Activated B cell treated with CpG ODN at 0.5 μM for 24 hours (primary cell): Measurements from ENCODE around the gene ZFYVE16. TPM values are rescaled to one million over a fixed set of nuclear protein-coding genes. Genes with fewer than 3 reads are reported as not detected.

Experiments
- ATAC-seq: fragments of 200-7000 bp; cut with Tn5 transposase; one replicate; pipeline ENCODE4 v1.10.0; 2021; ENCODE audit warnings: low read depth, mild to moderate bottlenecking, moderate library complexity
- CTCF ChIA-PET: fragments of 350-600 bp; sonication (Branson Sonifier 250); formaldehyde crosslinking; loops from one replicate; lab custom pipeline; 2021; ENCODE audit warnings: antibody characterized with exemption; lab: Charles Lee
- POLR2A ChIA-PET: fragments of 350-600 bp; sonication (Branson Sonifier 250); formaldehyde crosslinking; loops from one replicate; lab custom pipeline; 2021; ENCODE audit warnings: antibody characterized with exemption; lab: Charles Lee
- DNase-seq: peaks from one replicate; pipeline ENCODE4 v3.0.0; 2022
- H3K27ac Mint-ChIP-seq: one replicate; pipeline ENCODE4 v1.8.0; 2020; ENCODE audit warnings: mixed read lengths
- H3K27me3 Mint-ChIP-seq: one replicate; pipeline ENCODE4 v1.8.0; 2021; ENCODE audit warnings: mixed read lengths
- H3K36me3 Mint-ChIP-seq: one replicate; pipeline ENCODE4 v1.8.0; 2021; ENCODE audit warnings: low read depth, mixed read lengths
- H3K4me1 Mint-ChIP-seq: one replicate; pipeline ENCODE4 v1.8.0; 2021; ENCODE audit warnings: mixed read lengths
- H3K4me3 Mint-ChIP-seq: one replicate; pipeline ENCODE4 v1.8.0; 2020; ENCODE audit warnings: mild to moderate bottlenecking, mixed read lengths
- H3K9me3 Mint-ChIP-seq: one replicate; pipeline ENCODE4 v1.8.0; 2020; ENCODE audit warnings: mixed read lengths
- intact Hi-C: fragments of 100-400 bp; cut with micrococcal nuclease; formaldehyde crosslinking; loops from one replicate; pipeline ENCODE4 v1.15.1; 2024
- total RNA-seq: library from RNA; stranded (reverse); gene quantifications from 2 replicates; pipeline ENCODE4 v1.2.3, GENCODE V29; 2022
- TF ChIP-seq, protein P1 (sequence below): fragments of 200-600 bp; IDR thresholded peaks from one replicate; pipeline ENCODE4 v1.8.0; 2022; ENCODE audit warnings: antibody characterized with exemption, mild to moderate bottlenecking

ZFYVE16 gene
- total RNA-seq, 1 donor from 2014 or later: 21.1 TPM

DNA sequence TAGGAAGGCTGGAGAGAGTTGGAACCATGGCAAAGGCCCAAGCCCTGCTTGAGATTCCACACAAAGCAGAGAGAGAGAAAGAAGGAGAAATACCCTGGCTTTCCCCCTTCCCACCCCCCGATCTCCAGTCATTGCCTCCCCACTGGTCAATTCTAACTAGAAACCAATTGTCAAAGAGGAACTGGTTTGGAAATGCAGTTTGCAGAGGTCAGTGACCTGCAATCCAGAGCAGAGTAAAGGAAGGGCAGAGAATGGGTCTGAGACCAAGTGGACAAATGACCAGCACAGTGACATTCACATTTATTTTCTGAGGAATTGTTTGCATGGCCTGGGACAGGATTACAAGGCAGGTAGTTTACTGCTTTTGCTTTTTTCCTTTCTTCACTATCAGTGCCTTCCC is 37.5 kb upstream of the ZFYVE16 start:
- Mint-ChIP-seq H3K27ac (no peak overlapping the region), H3K27me3 (peaks cover 12% of the 10 kb centered on the region), H3K4me3 (no peak overlapping the region), H3K4me1 (no peaks in the 10 kb centered on the region), H3K36me3 (no peaks in the 10 kb centered on the region), H3K9me3 (peaks cover 7% of the 10 kb centered on the region)
- no peak for DNase-seq
- no peak for ATAC-seq
- CTCF ChIA-PET: no interaction called here
- TF ChIP-seq, protein P1, sequence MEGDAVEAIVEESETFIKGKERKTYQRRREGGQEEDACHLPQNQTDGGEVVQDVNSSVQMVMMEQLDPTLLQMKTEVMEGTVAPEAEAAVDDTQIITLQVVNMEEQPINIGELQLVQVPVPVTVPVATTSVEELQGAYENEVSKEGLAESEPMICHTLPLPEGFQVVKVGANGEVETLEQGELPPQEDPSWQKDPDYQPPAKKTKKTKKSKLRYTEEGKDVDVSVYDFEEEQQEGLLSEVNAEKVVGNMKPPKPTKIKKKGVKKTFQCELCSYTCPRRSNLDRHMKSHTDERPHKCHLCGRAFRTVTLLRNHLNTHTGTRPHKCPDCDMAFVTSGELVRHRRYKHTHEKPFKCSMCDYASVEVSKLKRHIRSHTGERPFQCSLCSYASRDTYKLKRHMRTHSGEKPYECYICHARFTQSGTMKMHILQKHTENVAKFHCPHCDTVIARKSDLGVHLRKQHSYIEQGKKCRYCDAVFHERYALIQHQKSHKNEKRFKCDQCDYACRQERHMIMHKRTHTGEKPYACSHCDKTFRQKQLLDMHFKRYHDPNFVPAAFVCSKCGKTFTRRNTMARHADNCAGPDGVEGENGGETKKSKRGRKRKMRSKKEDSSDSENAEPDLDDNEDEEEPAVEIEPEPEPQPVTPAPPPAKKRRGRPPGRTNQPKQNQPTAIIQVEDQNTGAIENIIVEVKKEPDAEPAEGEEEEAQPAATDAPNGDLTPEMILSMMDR: no peak
- intact Hi-C loops: no loop called here
- POLR2A ChIA-PET: no interaction called here

DNA sequence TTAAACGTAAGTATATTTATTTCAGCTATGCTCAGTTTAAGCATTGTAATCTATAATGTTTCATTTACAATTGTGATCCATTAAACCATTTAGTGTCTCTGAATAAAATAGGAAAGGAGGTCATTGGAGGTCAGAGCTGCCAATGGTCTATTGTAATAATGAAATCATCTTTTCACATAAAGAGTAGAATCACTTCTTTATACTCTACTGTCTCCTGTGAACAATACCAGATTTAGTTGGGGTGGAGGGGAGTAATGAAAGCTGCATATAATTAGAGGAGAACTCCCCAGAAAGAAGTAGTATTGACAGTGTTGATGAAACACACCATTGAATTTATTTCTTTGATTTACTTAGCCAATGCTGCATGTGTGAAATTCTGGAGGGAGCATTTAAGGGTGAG is 35.1 kb upstream of the ZFYVE16 start:
- peaks cover 7% of the 10 kb centered on the region for H3K9me3 Mint-ChIP-seq
- ATAC-seq (no peak), DNase-seq (no peak)
- TF ChIP-seq, protein P1: no peak
- H3K27ac Mint-ChIP-seq: no peak overlapping the region
- peaks cover 12% of the 10 kb centered on the region for H3K27me3 Mint-ChIP-seq
- H3K4me3 Mint-ChIP-seq: no peak overlapping the region
- no peaks in the 10 kb centered on the region for H3K4me1 Mint-ChIP-seq
- ChIA-PET POLR2A (no interaction called here), CTCF (interaction anchor here (0.7 kb wide), 1 partner anchor 26 kb away, joined by 3 read pairs; no protein-coding TSS in a partner anchor)
- H3K36me3 Mint-ChIP-seq: no peaks in the 10 kb centered on the region
- intact Hi-C loops: no loop called here

DNA sequence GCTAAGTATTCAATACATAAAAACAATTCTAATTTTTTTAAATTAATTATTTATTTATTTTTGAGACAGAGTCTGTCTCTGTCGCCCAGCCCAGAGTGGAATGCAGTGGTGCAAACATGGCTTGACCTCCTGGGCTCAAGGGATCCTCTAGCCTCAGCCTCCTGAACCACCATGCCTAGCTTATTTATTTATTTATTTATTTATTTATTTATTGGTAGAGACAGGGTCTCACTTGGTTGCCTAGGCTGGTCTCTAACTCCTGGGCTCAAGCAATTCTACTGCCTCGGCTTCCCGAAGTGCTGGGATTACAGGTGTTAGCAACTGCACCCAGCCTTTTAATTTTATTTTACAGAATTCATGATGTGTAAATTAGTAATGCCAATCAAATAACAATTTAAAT is 33.7 kb upstream of the ZFYVE16 start:
- Mint-ChIP-seq H3K27me3 (peaks cover 12% of the 10 kb centered on the region), H3K4me3 (no peak overlapping the region), H3K36me3 (no peaks in the 10 kb centered on the region), H3K9me3 (peaks cover 7% of the 10 kb centered on the region), H3K27ac (no peak overlapping the region), H3K4me1 (no peaks in the 10 kb centered on the region)
- ChIA-PET CTCF (no interaction called here), POLR2A (no interaction called here)
- ATAC-seq (no peak), DNase-seq (no peak)
- TF ChIP-seq, protein P1: no peak
- intact Hi-C loops: no loop called here

DNA sequence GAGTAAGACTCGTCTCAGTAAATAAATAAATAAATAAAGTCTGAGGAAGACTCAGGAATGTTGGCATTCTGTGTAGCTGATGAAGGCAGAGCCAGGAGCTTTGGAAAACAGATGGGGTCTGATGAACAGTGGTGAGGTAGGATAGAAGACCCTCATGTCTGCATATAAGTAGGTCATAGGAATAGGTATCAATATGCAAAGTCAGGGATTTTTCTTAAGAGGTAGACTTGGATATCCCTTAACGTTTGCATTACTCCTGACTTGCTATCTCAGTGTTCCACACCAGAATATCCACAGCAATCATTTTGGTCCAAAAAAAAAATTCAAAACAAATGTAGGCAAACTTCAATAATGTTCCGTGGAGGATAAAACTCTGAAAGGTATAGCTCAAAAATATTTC is 31.3 kb upstream of the ZFYVE16 start:
- intact Hi-C loops: no loop called here
- ATAC-seq: no peak
- CTCF ChIA-PET: no interaction called here

DNA sequence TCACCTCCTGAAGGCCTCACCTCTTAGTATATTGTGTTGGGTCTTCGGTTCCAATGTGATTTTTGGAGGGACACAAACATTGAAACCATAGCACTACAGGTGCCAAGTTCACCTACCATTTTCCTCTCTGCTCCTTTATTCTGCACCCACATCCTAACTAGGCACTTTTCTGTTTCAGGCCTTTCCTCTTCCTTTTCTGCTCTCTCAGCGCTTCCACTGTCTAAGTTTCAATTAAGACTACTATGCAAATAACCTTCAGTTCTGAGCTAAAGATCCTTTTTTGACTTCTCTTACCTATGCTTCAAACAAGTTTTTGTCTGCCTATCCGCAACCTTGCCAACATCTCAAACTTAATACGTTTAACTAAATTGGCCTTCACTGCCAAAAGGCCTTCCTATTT is 25.4 kb upstream of the ZFYVE16 start:
- no peaks in the 10 kb centered on the region for H3K27me3 Mint-ChIP-seq
- H3K36me3 Mint-ChIP-seq: no peaks in the 10 kb centered on the region
- no peak overlapping the region for H3K27ac Mint-ChIP-seq
- ChIA-PET POLR2A (no interaction called here), CTCF (no interaction called here)
- ATAC-seq (no peak), DNase-seq (no peak)
- no peak overlapping the region for H3K4me3 Mint-ChIP-seq
- peaks cover 2% of the 10 kb centered on the region for H3K4me1 Mint-ChIP-seq
- intact Hi-C loops: no loop called here
- TF ChIP-seq, protein P1: no peak
- no peaks in the 10 kb centered on the region for H3K9me3 Mint-ChIP-seq

More for the DNA sequence above, 31.3 kb upstream of the ZFYVE16 start:
- H3K4me3 Mint-ChIP-seq: no peak overlapping the region
- POLR2A ChIA-PET: no interaction called here
- no peaks in the 10 kb centered on the region for H3K36me3 Mint-ChIP-seq
- H3K27ac Mint-ChIP-seq: no peak overlapping the region
- TF ChIP-seq, protein P1: no peak
- H3K4me1 Mint-ChIP-seq: no peaks in the 10 kb centered on the region
- peaks cover 5% of the 10 kb centered on the region for H3K9me3 Mint-ChIP-seq
- peaks cover 9% of the 10 kb centered on the region for H3K27me3 Mint-ChIP-seq
- no peak for DNase-seq
